DND-41 (cell line): ENCODE measurements around the gene PNPLA8.

Experiments used
- ATAC-seq: fragments of 200-7000 bp; cut with Tn5 transposase; 3 replicates; pipeline ENCODE4 v1.9.1; 2021; ENCODE audit warnings: low read depth; ENCODE audit not compliant: insufficient read depth
- DNase-seq: peaks from one replicate; pipeline ENCODE4 v3.0.0-alpha.2; 2020
- H2AFZ ChIP-seq: 2 replicates; pipeline ENCODE4 v1.6.0; 2012; ENCODE audit warnings: low read depth, low read length
- H3K27ac ChIP-seq: 2 replicates; pipeline ENCODE4 v1.5.1; 2012; ENCODE audit warnings: low read length, inconsistent platforms
- H3K27me3 ChIP-seq: fragments of 200-600 bp; sonication (generic); 2 replicates; pipeline ENCODE4 v1.6.0; 2012; ENCODE audit warnings: low read length, mild to moderate bottlenecking, inconsistent platforms; ENCODE audit not compliant: insufficient read depth, poor library complexity
- H3K36me3 ChIP-seq: 2 replicates; pipeline ENCODE4 v1.5.1; 2012; ENCODE audit warnings: low read length, inconsistent platforms; ENCODE audit not compliant: insufficient read depth
- H3K4me1 ChIP-seq: 2 replicates; pipeline ENCODE4 v1.5.1; 2012; ENCODE audit warnings: mild to moderate bottlenecking, low read length; ENCODE audit not compliant: insufficient read depth
- H3K4me2 ChIP-seq: 2 replicates; pipeline ENCODE4 v1.6.0; 2012; ENCODE audit warnings: mild to moderate bottlenecking, moderate library complexity, low read length, inconsistent platforms; ENCODE audit not compliant: insufficient read depth
- H3K4me3 ChIP-seq, 2 experiments: fragments of 200-600 bp in 1 of 2; shearing (Covaris generic) in 1 of 2; 2 replicates each; pipeline ENCODE4 v1.5.1; 2012 to 2016; ENCODE audit warnings: inconsistent platforms in 2 of 2, low read length in 2 of 2, mild to moderate bottlenecking in 2 of 2, low read depth in 1 of 2, moderate library complexity in 1 of 2
- H3K79me2 ChIP-seq: 2 replicates; pipeline ENCODE4 v1.6.0; 2012; ENCODE audit warnings: low read length, inconsistent platforms; ENCODE audit not compliant: insufficient read depth
- H3K9ac ChIP-seq: 2 replicates; pipeline ENCODE4 v1.6.0; 2012; ENCODE audit warnings: low read depth, mild to moderate bottlenecking, inconsistent platforms, low read length, moderate library complexity
- H3K9me3 ChIP-seq: 2 replicates; pipeline ENCODE4 v1.5.1; 2012; ENCODE audit warnings: low read length, moderate library complexity, mild to moderate bottlenecking, inconsistent platforms; ENCODE audit not compliant: insufficient read depth, severe bottlenecking
- H4K20me1 ChIP-seq: 2 replicates; pipeline ENCODE4 v1.6.0; 2012; ENCODE audit warnings: low read length; ENCODE audit not compliant: insufficient read depth
- EZH2 ChIP-seq: IDR thresholded peaks from 3 replicates; pipeline ENCODE4 v1.6.1; 2012; ENCODE audit warnings: borderline replicate concordance, low read depth, mild to moderate bottlenecking, moderate library complexity, low read length, inconsistent platforms; ENCODE audit not compliant: severe bottlenecking
- TF ChIP-seq, protein P1 (sequence below): IDR thresholded peaks from 2 replicates; pipeline ENCODE4 v1.5.1; 2012; ENCODE audit warnings: borderline replicate concordance, low read length, moderate library complexity, mild to moderate bottlenecking; ENCODE audit not compliant: poor library complexity, severe bottlenecking; ENCODE audit errors: extremely low read depth

The PNPLA8 gene, protein sequence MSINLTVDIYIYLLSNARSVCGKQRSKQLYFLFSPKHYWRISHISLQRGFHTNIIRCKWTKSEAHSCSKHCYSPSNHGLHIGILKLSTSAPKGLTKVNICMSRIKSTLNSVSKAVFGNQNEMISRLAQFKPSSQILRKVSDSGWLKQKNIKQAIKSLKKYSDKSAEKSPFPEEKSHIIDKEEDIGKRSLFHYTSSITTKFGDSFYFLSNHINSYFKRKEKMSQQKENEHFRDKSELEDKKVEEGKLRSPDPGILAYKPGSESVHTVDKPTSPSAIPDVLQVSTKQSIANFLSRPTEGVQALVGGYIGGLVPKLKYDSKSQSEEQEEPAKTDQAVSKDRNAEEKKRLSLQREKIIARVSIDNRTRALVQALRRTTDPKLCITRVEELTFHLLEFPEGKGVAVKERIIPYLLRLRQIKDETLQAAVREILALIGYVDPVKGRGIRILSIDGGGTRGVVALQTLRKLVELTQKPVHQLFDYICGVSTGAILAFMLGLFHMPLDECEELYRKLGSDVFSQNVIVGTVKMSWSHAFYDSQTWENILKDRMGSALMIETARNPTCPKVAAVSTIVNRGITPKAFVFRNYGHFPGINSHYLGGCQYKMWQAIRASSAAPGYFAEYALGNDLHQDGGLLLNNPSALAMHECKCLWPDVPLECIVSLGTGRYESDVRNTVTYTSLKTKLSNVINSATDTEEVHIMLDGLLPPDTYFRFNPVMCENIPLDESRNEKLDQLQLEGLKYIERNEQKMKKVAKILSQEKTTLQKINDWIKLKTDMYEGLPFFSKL

DNA sequence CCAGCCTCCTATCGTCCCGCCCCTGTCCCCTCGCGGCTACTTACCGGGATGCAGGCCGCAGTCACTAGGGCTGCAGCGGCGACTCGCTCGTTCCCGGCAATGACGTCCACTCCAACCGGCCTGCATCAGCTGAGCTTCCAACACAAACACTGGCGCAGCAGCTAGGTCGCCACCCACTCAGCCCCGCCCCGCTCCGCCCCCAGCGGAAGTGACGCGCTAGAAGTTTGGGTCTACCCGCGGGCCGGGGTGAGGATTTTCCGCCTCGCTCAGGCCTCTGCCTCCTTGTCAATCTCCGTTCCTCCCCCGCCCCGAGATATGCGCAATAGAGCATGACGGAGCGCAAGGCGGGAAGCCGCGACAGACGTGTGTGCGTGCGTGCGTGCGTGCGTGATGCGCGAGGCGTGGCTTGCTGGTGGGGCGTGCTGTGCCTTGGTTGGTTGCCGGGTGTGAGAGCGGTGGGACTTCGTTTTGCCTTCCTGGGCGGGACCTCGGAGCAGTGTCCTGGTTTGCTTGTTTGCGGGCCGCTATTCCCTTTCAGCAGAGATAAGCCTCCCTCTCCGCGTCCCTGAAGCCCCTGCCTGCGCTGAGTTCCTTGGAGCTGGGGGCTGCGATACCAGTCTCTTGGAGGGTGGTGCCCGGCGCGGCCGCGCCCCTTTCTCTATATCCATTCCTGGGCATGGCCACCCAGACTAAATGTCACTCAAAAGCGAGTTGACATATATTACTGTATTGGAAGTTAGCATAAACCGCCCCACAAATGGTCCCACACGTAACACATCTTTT, at the start of gene PNPLA8:
Gene PNPLA8, minus strand, starts transcription at position 151 of the 783 bp plus-strand sequence. CDS start 10,644 bp downstream, outside the sequence.
- no peaks in the 10 kb centered on the region for H4K20me1 ChIP-seq
- DNase-seq (peak; percentile 100), ATAC-seq (peak; percentile 87)
- TF ChIP-seq, protein P1, sequence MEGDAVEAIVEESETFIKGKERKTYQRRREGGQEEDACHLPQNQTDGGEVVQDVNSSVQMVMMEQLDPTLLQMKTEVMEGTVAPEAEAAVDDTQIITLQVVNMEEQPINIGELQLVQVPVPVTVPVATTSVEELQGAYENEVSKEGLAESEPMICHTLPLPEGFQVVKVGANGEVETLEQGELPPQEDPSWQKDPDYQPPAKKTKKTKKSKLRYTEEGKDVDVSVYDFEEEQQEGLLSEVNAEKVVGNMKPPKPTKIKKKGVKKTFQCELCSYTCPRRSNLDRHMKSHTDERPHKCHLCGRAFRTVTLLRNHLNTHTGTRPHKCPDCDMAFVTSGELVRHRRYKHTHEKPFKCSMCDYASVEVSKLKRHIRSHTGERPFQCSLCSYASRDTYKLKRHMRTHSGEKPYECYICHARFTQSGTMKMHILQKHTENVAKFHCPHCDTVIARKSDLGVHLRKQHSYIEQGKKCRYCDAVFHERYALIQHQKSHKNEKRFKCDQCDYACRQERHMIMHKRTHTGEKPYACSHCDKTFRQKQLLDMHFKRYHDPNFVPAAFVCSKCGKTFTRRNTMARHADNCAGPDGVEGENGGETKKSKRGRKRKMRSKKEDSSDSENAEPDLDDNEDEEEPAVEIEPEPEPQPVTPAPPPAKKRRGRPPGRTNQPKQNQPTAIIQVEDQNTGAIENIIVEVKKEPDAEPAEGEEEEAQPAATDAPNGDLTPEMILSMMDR: no peak
- no peak for TF ChIP-seq EZH2
- H3K4me2 ChIP-seq: peak within 1 kb of the TSS; percentile 94
- no peaks in the 10 kb centered on the region for H3K36me3 ChIP-seq
- peaks cover 45% of the 10 kb centered on the region for H3K79me2 ChIP-seq
- peak within 1 kb of the TSS; percentile 77 for H3K9ac ChIP-seq
- no peaks in the 10 kb centered on the region for H3K27me3 ChIP-seq
- H3K4me3 ChIP-seq: peak within 1 kb of the TSS; percentile 93 to 94
- peaks cover 43% of the 10 kb centered on the region for H3K4me1 ChIP-seq
- peak within 1 kb of the TSS; percentile 89 for H2AFZ ChIP-seq
- no peaks in the 10 kb centered on the region for H3K9me3 ChIP-seq
- H3K27ac ChIP-seq: peak within 1 kb of the TSS; percentile 95

DNA sequence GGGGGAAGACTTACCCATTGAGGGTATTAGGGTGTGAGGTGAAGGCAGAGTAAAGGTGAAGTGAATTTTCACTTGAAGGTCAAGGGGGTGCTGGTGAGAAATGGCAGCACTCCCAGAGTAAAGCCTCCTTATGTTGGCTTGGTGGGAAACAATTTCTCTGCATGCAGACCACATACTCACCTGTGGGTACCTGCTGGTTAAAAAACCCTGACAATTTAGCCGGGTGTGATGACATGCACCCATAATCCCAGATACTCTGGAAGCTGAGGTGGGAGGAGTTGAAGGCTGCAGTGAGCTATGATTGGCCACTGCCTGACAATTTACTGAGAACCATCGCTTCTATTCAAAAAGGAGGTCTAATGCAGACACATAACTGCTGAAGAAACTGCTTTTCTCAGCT, 49.2 kb upstream of the PNPLA8 start:
- peaks cover 24% of the 10 kb centered on the region for H3K4me1 ChIP-seq
- H2AFZ ChIP-seq: no peak overlapping the region
- peaks cover 32% of the 10 kb centered on the region for H3K79me2 ChIP-seq
- no peak for ATAC-seq
- no peak overlapping the region for H3K4me3 ChIP-seq
- H4K20me1 ChIP-seq: peaks cover 2% of the 10 kb centered on the region; the same call in 1 of the 2 replicates
- no peak overlapping the region for H3K4me2 ChIP-seq
- no peak overlapping the region for H3K9ac ChIP-seq
- no peaks in the 10 kb centered on the region for H3K27me3 ChIP-seq
- TF ChIP-seq, protein P1: no peak
- TF ChIP-seq EZH2: no peak
- H3K9me3 ChIP-seq: peaks cover 18% of the 10 kb centered on the region
- no peak overlapping the region for H3K27ac ChIP-seq
- peaks cover 50% of the 10 kb centered on the region for H3K36me3 ChIP-seq
- DNase-seq: no peak

DNA sequence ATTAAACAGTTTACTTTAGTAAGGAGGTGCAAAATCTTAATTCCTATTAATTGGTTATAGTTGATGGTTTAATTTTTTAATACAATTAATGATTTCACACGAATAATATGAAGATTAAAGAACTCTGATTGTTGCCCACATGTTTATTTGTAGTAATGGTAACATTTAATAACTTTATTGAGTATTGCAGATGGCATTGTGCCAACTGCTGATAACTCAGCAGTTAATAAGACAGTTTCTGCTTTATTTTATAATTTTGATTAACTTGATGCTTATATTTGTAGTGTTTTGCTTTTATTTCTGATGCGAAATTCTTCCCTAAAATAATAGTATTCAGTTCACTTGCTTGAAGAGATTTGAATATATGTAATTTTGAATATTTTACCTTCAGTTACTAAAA, 46.5 kb upstream of the PNPLA8 start:
- H3K4me3 ChIP-seq: no peak overlapping the region
- no peaks in the 10 kb centered on the region for H3K27me3 ChIP-seq
- H3K4me2 ChIP-seq: peak overlapping the region; percentile 35; the same call in 1 of the 2 replicates
- H3K36me3 ChIP-seq: peaks cover 37% of the 10 kb centered on the region
- H3K27ac ChIP-seq: no peak overlapping the region
- no peak overlapping the region for H3K9ac ChIP-seq
- H3K9me3 ChIP-seq: no peaks in the 10 kb centered on the region
- peaks cover 39% of the 10 kb centered on the region for H3K4me1 ChIP-seq
- H3K79me2 ChIP-seq: peaks cover 57% of the 10 kb centered on the region
- DNase-seq (no peak), ATAC-seq (no peak)
- no peak overlapping the region for H2AFZ ChIP-seq
- TF ChIP-seq EZH2: no peak
- TF ChIP-seq, protein P1: no peak
- H4K20me1 ChIP-seq: peaks cover 2% of the 10 kb centered on the region; the same call in 1 of the 2 replicates
